GM21423 (cell line): ENCODE results near the gene SLC44A5.
"Not testable (repeated sequence)": the region's sequence is repeated elsewhere in the genome, so short reads cannot be mapped to it uniquely, and the experiment has no call there.

Experiments
- ATAC-seq: cut with Tn5 transposase; IDR thresholded peaks from one replicate; pipeline ENCODE4 v1.9.1; 2021; ENCODE audit warnings: mild to moderate bottlenecking, moderate library complexity; ENCODE audit not compliant: unreplicated experiment

The SLC44A5 gene

DNA sequence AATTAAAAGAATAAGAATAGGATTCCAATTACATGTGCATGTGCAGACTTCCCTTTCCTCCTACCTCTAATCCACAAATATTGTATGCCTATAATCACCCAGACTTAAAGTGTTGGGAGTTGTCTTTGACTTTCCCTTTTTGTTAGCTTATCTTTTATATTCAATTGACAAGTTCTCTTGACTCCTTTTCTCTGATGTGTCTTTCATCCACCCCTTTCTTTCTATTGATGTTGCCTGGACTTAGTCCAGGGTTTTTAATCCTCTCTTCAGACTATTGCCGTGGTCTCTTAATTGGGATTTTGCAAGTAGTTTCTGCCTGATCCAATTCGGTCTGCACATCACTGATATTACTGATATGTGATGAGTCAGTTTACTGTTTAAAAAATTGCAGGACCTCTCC, 305.9 kb downstream of the SLC44A5 start:
- no peak for ATAC-seq

DNA sequence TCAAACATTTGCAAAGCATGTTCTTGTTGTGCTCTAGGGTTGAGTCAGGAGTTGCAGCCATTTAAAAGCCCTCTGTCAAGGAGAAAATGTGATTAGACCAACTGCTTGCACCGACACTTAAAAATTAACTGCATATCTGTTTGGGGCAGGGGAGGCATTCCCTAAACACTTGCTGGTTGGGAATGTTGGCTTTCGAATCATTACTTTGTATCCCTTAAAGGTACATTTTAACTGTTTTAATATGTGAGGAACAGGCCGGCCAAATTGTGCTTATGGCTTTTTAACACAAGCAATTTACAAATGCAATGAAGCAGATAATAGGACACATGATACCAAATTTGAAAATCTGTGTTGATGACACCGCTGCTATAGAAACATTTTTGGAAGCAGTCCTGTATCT, 317.6 kb downstream of the SLC44A5 start:
- ATAC-seq = no peak

DNA sequence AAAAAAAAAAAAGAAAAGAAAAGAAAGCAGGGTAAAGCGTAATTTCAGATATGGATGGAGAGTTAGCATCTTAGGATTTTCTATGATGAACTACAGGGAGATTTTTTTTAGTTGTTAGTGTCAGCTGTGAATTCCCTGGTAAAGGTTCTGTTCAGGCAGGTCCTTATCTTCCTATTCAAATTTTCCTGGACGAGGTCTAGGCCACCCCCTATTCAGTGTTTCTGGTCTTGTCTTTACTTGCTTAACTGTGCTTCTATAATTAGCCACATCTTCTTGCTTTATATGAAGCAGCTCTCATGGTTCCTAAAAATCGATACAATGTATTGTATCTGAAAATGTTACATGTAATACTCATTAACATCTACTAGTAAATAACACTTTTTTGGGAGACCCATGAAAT, 318.9 kb downstream of the SLC44A5 start:
- no peak for ATAC-seq

DNA sequence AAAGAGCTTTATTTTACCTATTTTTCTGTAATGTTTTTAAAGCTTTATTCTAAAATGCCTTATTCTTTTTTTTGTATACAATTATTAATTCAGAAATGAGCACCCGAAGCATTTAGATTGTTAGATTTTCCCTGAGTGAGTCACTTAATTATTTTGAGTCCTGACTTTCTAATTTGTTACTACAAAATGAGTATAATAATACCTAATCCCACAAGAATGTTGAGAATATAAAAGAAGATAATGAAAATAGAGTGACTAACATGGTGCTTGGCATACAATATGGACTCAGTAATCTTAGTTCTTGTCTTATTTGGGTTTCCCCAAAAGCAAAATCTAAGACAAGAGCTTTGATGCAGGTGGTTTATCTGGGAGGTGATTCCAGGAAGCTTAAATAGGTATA, 334.5 kb downstream of the SLC44A5 start:
- no peak for ATAC-seq

DNA sequence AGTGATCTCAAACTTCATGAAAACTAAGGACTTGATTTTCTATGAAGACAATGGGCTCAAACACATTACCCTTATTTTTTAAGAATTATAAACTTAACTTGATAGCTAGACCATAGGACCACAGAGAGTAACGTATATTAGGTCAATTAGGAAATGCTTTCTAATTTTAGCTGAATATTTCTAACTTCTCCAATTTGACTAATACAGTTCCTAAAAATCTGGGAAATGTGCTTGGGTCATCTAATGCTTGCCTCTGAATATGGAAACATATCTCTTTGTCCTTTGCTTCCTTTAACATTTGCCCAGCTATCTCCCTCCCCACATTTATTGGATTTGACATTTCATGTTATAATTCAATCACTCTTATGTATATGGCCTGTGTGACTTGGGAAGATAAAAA, 335.3 kb downstream of the SLC44A5 start:
- ATAC-seq = no peak

DNA sequence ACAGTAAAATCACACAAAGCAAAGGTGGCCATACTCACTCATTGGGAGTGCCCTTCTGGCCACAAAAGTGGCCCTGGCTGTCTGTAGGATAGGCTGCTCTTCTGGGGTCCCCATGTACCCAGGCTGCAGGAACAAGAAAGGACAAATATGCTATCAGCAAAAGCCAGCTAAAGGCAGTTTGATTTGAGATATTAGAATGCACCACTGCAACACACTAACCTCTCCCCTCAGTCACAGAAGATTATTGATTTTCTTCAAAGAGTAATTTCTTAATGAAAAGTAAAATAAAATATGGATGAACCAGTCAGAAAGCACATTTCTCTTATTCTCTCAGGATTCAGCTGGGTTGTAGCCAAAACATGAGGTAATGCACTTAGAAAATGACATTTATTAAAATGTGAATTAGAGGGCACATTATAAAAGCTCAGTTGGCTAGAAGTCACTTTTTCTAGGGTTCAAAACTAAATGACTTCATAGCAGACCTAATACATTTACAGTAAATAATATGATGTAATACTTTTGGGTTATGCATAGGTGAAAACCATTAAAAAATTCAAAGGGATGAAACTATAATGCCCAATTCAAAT, 335.9 kb downstream of the SLC44A5 start:
- ATAC-seq = no peak

DNA sequence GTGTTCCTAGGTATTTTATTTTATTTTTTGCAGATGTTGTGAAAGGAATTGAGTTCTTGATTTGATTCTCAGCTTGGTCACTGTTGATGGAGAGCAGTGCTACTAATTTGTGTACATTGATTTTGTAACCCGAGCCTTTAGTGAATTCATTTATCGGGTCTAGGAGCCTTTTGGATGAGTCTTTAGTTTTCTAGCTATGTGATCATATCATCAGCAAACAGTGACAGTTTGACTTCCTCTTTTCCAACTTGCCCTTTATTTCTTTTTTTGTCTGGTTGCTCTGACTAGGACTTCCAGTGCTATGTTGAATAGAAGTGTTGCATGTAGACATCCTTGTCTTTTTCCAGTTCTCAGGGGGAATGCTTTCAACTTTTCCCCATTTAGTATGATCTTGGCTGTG, 337.8 kb downstream of the SLC44A5 start:
- no peak for ATAC-seq

DNA sequence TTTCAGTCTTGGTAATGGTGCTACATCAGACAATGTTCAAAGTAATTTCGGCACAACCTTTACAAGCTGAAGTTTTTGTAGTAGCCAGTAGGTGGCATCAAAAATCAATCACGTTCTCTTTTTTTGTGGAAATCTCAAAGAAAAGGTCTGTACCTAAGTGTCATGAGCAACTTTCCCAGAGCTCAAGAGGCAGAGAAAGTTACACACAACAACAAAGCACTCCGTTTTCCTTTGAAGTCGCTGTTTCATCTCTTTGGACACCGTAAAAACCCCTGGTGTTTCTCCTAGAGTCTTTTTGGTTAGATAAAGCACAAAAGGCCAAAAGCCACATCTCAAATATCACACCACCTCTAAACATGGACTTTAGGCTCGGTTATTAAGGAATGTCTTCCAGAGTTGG, 345.1 kb downstream of the SLC44A5 start:
- ATAC-seq = peak; percentile 78

DNA sequence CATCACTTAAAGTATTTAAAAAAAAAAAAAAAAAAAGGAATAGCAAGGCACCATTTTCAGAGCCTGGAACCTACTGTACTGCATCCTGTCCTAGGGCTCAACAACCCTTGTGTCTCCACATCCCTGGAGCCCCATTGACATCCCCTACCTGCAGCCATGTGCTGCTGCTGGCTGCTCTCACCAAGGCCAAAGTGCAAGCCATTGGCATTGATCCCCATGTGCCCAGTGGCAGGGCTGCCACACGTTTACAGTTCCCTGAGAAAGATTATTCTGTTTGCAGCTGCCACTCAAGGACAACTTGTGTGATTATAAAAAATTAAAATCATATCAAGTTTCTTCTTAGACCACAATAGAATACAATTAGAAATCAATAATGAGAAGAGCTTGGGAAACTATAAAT, 346.8 kb downstream of the SLC44A5 start:
- ATAC-seq = no peak

DNA sequence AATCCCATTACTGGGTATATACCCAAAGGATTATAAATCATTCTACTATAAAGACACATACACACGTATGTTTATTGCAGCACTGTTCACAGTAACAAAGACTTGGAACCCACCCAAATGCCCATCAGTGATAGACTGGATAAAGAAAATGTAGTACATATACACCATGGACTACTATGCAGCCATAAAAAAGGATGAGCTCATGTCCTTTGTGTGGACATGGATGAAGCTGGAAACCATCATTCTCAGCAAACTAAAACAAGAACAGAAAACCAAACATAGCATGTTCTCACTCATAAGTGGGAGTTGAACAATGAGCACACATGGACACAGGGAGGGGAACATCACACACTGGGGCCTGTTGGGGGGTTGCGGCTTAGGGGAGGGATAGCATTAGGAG, 347.3 kb downstream of the SLC44A5 start:
- not testable (repeated sequence) for ATAC-seq

DNA sequence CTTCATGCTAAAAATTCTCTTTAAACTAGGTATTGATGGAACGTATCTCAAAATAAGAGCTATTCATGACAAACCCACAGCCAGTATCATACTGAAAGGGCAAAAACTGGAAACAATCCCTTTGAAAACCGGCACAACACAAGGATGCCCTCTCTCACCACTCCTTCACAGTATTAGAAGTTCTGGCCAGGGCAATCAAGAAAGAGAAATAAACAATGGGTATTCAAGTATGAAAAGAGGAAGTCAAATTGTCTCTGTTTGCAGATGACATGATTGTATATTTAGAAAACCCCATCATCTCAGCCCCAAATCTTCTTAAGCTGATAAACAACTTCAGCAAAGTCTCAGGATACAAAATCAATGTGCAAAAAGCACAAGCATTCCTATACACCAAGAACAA, 349.0 kb downstream of the SLC44A5 start:
- ATAC-seq = not testable (repeated sequence)

DNA sequence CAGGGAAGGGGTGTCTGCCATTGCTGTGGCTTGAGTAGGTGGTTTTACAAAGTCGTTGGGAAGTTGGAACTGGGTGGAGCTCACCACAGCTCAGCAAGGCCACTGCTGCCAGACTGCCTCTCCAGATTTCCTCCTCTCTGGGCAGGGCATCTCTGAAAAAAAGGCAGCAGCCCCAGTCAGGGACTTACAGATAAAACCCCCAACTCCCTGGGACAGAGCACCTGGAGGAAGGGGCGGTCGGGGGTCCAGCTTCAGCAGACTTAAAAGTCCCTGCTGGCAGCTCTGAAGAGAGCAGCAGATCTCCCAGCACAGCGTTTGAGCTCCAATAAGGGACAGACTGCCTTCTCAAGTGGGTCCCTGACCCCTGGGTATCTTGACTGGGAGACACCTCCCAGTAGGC, 352.6 kb downstream of the SLC44A5 start:
- no peak for ATAC-seq

DNA sequence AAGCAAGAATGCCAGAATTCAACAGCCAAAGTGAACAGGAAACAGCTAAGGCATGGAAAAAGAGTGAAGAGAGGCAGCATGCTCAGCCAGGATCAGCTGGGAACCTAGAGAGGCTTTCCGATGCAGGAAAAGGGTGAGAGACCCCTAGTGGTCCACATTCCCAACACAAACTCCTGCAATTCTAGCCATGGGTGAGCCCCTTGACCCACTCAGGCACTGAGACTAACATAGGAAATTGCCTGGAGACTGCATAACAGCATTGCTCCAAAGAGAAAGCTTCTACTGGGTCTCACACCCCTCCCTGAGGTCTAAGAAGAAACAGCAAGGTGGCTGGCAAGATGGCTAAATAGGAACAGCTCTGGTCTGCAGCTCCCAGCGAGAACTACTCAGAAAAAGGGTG, 353.5 kb downstream of the SLC44A5 start:
- no peak for ATAC-seq

DNA sequence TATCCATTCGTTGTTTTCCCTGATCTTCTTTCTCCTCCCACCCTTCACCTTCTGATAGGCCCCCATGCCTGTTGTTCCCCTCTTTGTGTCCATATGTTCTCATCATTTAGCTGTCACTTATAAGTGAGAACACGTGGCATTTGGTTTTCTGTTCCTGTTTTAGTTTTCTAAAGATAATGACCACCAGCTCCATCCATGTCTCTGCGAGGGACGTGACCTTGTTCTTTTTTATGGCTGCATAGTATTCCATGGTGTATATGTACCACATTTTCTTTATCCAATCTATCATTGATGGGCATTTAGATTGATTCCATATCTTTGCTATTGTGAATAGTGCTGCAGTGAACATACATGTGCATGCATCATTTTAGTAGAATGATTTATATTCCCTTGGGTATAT, 360.8 kb downstream of the SLC44A5 start:
- ATAC-seq = not testable (repeated sequence)

DNA sequence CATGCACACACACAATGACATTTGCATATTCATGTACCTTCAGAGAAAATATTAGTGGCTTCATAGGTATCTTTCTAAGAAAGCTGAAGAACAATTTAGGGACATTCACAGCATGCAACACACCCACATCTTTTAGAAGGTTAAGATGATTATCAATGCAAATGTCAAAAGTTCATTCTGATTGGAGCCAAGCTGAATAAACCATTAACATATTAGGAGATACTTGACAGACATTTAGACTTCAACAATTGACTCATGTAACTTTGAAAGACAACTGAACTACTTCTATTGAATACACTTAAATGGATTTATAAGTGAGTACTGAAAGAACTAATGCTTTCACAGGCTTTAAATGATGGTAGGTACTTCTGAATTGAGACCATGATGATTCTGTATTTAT, 365.7 kb downstream of the SLC44A5 start:
- ATAC-seq = no peak

DNA sequence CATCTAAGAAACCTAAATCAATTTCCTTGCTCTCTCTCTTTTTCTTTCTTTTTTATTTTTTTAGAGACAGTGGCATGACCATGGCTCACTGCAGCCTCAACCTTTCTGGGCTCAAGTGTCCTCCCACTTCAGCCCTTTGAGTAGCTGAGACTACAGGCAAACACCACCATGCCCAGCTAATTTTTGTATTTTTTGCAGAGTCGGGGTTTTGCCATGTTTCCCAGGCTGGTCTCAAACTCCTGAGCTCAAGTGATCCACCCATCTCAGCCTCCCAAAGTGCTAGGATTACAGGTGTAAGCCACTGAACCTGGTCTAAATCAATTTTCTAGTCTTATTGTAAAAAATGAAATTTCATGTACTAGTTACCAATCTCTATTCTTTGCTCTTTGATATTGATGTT, 367.8 kb downstream of the SLC44A5 start:
- no peak for ATAC-seq

DNA sequence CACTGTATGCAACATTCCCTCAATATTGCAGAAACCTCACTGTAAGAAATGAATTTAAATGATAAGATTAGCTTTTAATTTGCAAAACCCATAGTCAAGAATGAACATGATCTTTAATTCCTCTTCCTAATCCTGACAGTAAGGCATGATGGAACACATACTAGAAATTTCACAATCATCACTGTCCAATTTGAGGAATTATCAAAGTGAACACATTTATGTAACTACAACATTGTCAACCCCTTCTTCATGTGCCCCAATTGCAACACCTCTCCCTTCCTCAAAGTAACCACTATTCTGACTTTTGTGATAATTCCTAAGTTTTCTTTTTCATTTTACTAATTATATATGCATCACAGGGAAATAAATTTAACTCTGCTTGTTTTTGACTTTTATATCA, 373.6 kb downstream of the SLC44A5 start:
- ATAC-seq = no peak

DNA sequence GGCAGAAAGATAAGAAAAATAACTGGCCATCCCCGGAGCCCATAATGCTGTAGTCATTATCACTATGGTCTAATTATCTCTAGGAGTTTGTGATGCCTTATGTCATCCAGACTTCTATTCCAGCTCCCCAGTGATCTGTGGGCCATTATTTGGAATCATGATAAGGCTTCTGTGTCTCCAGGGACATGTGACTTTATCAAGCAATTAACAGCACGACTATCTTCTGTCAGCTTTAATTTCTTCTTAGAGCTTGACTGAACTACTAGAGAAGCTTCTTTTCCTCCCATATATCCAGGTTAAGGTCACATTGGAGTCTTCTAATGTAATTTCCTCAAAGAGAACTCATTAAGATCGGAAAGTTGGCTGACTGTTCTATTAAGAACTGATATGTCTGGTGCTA, 376.4 kb downstream of the SLC44A5 start:
- no peak for ATAC-seq

DNA sequence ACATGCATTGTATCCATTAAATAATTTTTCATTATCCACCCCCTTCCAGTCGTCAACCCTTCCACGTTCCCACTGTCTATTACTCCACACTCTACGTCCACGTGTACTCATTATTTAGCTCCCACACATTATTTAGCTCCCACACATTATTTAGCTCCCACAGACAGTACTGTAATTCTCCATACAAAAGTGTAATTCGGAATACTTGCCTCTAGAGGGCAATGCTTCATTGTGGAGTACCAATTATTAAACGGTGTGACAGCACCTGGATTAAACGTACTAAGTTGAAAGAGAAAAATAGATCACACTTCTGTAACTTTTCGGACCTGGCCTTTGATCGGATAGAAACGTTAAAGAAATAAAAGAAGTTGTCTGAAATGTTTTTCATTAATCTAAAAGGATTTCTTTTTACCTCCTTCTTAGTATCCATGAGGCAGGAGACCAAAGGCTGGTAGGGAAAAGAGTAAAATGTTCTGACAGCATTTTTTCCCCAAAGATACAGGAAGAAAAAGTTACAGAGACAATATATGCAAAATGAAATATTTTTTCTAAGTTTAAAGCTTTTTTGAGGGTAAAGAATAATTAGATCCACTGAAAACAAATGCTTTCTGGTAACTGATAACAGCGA, 377.5 kb downstream of the SLC44A5 start:
- peak; percentile 92 for ATAC-seq

DNA sequence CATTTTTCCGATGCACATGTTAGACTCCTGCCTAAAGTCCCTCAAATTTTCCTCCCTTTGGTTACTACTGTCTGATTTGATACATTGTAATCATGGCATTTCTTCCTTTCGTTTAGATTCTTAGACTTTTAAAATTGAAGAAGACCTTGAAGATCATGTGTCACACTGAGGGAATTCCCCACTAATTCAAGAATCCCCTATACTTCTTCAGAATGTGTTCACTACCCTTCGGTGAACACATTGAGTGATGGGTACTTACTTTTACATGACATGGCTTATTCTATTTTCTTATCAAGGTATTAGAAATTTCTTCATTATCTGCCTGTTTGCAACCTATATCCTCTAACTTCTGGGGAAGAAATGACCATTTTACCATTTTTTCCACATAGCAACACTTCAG, 390.8 kb downstream of the SLC44A5 start:
- ATAC-seq = no peak

DNA sequence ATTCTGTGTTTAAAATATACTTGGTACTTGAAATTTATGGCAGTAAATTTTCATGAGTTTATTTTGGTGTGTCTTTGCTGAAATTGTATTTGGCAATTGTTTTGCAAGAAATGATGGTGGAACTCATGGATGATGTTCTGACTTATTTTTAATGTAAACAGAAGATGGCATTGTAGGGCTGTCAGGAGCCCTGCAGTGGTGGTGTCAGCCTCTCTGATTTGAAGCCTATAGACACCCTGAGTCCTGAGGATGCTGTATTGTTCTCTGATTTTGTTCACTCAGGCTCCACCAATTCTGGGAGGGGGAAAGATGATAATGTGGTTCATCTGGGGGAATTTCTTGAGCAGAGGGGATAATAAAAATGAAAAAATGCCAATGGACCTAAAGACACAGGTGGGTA, 396.9 kb downstream of the SLC44A5 start:
- ATAC-seq = no peak

DNA sequence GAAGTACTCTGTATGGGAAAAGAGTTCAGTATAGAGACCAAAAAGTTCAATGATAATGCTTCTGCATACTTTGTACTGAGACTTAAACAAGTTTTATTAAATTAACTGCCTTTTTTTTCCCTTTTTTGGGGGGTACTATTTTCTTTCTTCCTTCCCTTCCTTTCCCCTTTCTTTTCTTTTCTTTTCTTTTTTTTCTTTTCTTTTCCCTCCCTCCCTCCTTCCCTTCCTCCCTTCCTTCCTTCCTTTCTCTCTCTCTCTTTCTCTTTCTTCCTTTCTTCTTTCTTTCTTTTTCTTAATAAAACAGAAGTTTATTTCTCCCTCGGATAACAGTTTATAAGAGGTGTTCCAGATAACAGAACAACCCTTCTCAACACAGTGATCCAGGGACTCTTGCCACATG, 399.3 kb downstream of the SLC44A5 start:
- ATAC-seq = no peak

DNA sequence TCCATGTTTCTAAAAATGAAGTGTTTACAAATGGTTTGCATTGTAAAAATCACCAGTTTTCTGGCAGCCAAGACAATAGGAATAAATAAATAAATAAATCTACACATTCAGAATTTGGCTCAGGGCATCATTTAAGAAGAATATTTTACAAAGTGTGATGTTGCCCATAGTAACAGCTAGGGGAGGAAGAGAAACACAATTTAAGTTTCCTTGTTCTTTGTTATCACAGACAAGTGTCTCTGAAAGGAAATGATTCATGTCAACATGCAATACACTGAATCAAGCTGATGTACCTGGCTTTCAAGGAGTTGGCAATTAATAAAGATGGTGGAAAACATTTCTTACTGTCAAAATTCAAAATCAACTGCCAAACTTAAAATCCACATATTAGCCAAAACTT, 402.1 kb downstream of the SLC44A5 start:
- no peak for ATAC-seq
